Stimulated activated naive CD8-positive, alpha-beta T cell treated with anti-CD3 and anti-CD28 coated beads, Interleukin-15, amount 100 ng/mL, for 72 hours (primary cell): Measurements from ENCODE around the gene DTNB.

Source experiments
- ATAC-seq: fragments of 150-1000 bp; cut with Tn5 transposase; 2 replicates; pipeline ENCODE4 v1.10.0; 2021; ENCODE audit warnings: mild to moderate bottlenecking, moderate library complexity
- DNase-seq, 2 donors: peaks; one replicate each; pipeline ENCODE4 v3.0.0; 2021 to 2022
- H3K27ac Mint-ChIP-seq, 2 donors: one replicate each; pipeline ENCODE4 v1.8.0; 2022; ENCODE audit warnings: mild to moderate bottlenecking in 2 of 2, mixed read lengths in 2 of 2, moderate library complexity in 2 of 2
- H3K27me3 Mint-ChIP-seq: one replicate; pipeline ENCODE4 v1.8.0; 2022; ENCODE audit warnings: mixed read lengths
- H3K4me1 Mint-ChIP-seq: one replicate; pipeline ENCODE4 v1.8.0; 2022; ENCODE audit warnings: mild to moderate bottlenecking, mixed read lengths
- H3K4me3 Mint-ChIP-seq, 2 donors: one replicate each; pipeline ENCODE4 v1.8.0; 2022; ENCODE audit warnings: mild to moderate bottlenecking in 2 of 2, mixed read lengths in 2 of 2, moderate library complexity in 1 of 2
- H3K9me3 Mint-ChIP-seq, 2 donors: one replicate each; pipeline ENCODE4 v1.8.0; 2022; ENCODE audit warnings: mixed read lengths in 2 of 2

Gene DTNB

DNA sequence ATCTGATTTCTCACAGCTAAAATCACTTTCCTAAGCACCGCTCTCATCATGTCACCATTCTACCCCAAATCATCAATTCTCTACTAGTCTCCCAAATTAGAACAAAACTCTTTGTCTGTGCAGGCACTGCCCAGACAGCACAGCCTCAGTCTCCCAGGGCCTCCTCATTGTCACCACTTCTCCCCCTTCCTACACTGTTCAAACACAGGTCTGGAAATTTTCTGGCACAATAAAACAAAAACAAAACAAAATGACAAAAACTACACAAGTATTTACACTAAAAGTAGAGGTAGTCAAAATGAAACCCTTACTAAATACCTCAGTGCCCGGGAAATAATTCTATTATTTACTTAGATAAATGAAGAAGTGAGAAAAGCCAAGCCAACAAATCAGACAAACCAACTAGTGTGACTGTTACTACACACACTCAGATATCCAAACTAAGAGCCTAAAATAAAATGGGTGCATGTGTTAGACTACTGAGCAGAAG, 175.4 kb downstream of the DTNB start:
- ATAC-seq (no peak), DNase-seq (no peak)
- H3K4me3 Mint-ChIP-seq = no peak overlapping the region
- peak overlapping the region in 1 of 2 donors; percentile 37 for H3K27ac Mint-ChIP-seq
- no peaks in the 10 kb centered on the region for H3K9me3 Mint-ChIP-seq
- no peaks in the 10 kb centered on the region for H3K27me3 Mint-ChIP-seq
- peaks cover 6% of the 10 kb centered on the region for H3K4me1 Mint-ChIP-seq

DNA sequence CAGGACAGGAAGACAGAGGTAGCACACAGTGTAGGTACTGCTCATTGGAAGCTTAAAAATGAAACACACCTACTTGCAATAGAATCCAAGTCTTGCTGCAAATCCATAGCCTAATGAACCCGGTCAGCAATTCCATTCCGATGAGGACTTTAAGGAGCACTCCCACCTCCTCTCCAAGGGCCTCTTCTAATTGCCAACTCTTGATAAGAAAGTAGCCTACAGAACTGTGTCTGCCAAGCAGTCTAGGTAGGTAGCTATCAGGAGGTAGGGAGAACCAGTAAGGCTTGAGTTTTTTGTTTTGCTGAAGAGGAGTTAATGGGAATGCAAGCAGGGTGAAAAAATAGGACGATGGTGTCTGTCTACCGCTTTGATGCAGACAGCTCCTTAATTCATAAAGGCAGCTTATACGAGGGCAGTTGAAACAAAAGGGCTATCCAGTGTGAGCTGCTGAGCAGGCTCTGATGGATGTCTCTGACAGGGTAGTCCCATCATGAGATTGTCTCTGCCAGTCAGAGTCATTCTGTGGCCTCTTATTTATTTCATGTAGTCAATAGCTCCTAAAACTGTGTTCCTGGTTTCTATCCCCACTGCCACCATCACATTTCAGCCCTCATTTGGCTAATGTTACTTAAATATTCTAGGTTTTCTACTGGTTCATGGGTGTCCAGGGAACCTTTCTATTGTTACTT, 176.0 kb downstream of the DTNB start:
- Mint-ChIP-seq H3K4me1 (peaks cover 6% of the 10 kb centered on the region), H3K4me3 (no peak overlapping the region), H3K9me3 (no peaks in the 10 kb centered on the region), H3K27ac (peak overlapping the region in 1 of 2 donors; percentile 49), H3K27me3 (no peaks in the 10 kb centered on the region)
- DNase-seq = no peak
- ATAC-seq = no peak

DNA sequence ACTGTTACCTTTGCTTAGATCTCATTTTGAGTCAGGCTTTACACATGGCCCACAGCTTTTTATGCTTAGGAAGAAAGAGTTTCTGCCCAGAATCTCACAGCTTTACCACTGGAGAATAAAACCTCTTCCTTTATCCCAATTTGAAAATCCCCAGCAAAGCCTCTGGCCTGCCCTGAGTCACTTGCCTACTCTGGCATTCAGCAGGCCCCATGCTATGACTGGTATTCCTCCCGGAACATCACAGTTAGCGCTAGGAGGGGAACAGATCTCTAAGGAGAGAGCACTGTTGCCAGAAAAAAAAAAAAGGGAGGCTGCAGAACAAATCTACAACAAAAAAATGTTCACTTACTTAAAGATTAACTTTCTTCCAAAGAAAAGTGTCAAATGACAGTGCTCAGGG, 178.8 kb downstream of the DTNB start:
- Mint-ChIP-seq H3K27ac (peak overlapping the region in 1 of 2 donors; percentile 56), H3K4me3 (no peak overlapping the region), H3K9me3 (no peaks in the 10 kb centered on the region), H3K27me3 (no peaks in the 10 kb centered on the region), H3K4me1 (peaks cover 6% of the 10 kb centered on the region)
- DNase-seq (no peak), ATAC-seq (no peak)

DNA sequence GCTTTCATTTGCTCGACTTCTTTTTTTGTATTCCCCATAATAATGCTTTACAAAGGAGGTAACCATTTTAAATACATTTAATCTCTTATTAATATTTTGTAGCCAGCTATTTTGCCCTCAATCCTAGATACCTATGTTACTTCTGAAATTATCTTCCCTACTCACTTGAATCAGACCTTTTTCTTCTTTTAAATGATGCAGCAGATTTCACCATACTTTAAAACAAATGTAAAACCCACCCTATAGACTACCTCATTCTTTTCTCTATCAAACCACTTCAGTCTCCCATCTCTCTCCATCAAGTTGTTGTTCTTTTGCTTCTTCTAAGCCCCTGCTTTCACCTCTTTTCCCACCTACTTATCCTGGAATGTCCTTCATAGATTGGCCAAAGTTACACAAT, 180.2 kb downstream of the DTNB start:
- Mint-ChIP-seq H3K27me3 (no peaks in the 10 kb centered on the region), H3K27ac (no peak overlapping the region), H3K4me1 (peaks cover 6% of the 10 kb centered on the region), H3K9me3 (no peaks in the 10 kb centered on the region), H3K4me3 (no peak overlapping the region)
- no peak for ATAC-seq
- DNase-seq = no peak

DNA sequence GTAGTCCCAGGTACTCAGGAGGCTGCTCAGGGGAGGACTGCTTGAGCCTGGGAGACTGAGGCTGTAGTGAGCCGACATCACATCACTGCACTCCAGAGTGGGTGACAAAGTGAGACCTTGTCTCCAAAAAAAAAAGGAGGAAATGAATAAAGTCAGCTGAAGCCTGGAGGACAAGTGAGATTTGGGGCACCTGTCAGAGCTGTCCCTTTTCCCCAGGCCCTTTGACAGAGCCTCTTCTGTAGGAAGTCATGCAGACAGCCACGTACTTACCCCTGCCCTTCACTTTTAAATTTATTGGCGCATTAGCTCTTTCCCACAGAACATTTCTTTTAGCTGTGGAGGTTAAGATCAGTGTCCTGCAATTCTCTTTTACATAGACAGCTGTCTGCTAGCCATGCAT, 180.7 kb downstream of the DTNB start:
- ATAC-seq (no peak), DNase-seq (no peak)
- Mint-ChIP-seq H3K27me3 (no peaks in the 10 kb centered on the region), H3K4me3 (no peak overlapping the region), H3K4me1 (peaks cover 1% of the 10 kb centered on the region), H3K27ac (no peak overlapping the region), H3K9me3 (no peaks in the 10 kb centered on the region)

DNA sequence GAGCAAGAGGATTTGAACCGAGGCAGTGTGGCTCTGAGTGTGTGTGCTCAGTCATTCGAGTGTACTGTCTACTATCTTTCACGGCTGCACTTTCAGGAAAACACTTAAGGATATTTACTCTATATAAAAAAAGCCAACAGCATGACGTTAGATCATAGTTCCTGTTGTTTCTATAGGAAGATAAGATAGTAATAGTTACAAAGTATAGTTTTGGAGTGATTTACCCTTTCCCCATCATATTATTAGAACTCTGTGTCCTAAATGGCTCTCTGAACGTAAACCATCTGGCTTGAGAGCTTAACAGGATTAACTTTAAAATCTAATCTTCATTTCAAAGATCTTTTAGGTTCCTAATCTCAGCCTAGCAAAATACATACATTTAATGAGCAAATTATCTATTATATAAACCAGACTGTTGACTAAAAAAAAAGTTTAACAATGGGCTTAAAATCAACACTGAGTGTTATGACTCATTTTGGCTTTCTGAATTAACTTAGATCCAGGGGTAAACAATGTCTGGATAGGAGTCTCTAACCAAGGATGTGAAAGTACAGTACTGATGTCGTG, 181.3 kb downstream of the DTNB start:
- Mint-ChIP-seq H3K4me1 (no peaks in the 10 kb centered on the region), H3K4me3 (no peak overlapping the region), H3K27ac (no peak overlapping the region), H3K9me3 (no peaks in the 10 kb centered on the region), H3K27me3 (no peaks in the 10 kb centered on the region)
- DNase-seq (no peak), ATAC-seq (no peak)

DNA sequence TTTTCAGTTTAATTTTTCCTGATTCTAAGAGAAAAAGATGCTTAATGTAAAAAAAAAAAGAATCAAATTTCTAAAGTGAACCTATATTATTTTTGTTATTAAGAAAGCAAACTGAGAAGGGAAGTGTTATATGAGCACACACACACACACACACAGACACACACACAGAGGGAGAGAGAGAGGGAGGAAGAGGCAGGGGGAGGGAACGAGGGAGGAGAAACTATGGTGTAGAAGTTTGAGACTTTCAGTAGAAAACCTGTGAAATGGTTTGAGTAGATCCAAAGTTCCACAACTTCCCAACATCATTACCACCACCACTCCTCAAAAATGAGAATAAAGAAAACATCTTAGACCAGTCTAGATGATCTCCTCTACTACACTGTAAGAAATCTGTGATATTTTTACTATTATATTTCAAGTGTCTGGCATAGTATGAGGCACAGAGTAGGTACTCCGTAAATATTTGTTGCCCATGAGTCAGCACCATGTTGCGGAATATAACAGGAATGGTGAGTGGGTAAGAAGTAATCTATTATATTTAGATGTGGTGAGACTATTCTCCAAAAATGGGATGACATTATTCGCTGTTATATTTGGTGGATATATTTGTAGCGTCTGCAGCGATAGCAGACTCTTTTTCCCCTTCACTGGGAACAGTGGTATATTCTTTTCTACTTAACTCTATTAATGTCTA, 182.2 kb downstream of the DTNB start:
- Mint-ChIP-seq H3K4me3 (no peak overlapping the region), H3K27ac (no peak overlapping the region), H3K27me3 (no peaks in the 10 kb centered on the region), H3K9me3 (no peaks in the 10 kb centered on the region), H3K4me1 (no peaks in the 10 kb centered on the region)
- ATAC-seq = no peak
- no peak for DNase-seq

DNA sequence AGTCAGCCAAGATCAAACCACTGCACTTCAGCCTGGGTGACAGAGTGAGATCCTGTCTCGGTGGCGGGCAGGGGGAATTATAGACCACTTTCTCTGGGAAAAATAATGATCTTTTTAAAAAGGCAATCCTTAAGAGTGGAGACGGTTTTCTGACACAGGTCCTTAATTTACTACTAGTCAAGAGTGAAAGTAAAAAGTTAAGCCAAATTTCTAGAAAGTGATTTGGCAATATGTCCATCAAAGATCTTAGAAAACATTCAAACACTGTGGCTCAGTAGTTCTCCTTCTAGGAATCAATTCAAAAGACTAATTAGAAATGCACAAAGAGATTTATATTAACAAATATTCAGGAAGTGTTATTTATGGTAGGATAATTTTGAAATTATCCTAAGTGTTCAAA, 183.2 kb downstream of the DTNB start:
- no peaks in the 10 kb centered on the region for H3K9me3 Mint-ChIP-seq
- H3K4me3 Mint-ChIP-seq = no peak overlapping the region
- H3K27ac Mint-ChIP-seq = peak overlapping the region in 1 of 2 donors; percentile 55
- ATAC-seq (no peak), DNase-seq (no peak)
- H3K27me3 Mint-ChIP-seq = no peaks in the 10 kb centered on the region
- H3K4me1 Mint-ChIP-seq = no peaks in the 10 kb centered on the region

DNA sequence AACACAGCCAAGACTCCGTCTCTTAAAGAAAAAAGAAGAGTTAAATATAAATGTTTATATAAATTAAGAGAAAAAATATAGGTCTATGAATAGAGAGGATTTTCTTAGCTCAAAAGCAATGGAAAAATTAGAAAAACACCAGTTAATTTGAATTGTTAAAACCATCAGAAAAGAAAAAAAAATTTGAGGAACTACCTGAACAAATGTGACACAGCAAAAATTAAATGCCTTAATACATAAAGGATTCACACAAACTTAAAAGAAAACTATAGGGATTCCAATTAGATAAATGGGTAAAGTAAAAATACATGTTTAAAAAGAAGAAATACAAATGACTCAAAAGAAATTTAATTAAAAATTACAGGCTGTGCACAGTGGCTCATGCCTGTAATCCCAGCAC, 183.7 kb downstream of the DTNB start:
- ATAC-seq = no peak
- Mint-ChIP-seq H3K4me3 (no peak overlapping the region), H3K27me3 (no peaks in the 10 kb centered on the region), H3K4me1 (no peaks in the 10 kb centered on the region), H3K9me3 (no peaks in the 10 kb centered on the region), H3K27ac (no peak overlapping the region)
- DNase-seq = no peak

DNA sequence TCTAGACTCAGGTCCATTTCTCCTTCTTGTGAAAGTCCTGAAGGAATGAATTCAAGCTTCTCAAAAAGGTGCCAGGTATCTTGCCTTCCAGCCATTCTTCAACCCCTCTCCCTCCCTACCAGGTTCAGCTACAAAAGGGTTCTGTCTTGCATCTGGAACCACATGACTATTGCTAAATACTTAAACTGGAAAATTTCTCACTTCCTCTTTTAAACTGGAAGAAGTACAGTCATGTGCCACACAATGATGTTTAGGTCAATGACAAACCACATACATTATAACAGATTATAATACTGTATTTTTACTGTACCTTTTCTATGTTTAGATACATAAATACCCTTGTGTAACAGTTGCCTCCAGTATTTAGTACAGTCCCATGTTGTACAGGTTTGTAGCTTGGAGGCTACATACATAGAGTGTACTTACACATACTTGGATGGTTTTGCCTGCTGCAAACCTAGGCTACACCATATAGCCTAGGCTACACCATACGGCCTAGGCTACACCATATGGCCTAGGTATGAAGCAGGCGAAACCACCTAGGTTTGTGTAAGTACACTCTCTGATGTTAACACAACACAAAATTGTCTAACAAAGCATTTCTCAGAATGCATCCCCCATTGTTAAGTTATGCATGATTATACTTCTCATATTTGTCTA, 189.6 kb downstream of the DTNB start:
- Mint-ChIP-seq H3K9me3 (no peaks in the 10 kb centered on the region), H3K27ac (peak overlapping the region in 1 of 2 donors; percentile 81), H3K4me1 (no peaks in the 10 kb centered on the region), H3K27me3 (no peaks in the 10 kb centered on the region), H3K4me3 (no peak overlapping the region)
- ATAC-seq (no peak), DNase-seq (no peak)

DNA sequence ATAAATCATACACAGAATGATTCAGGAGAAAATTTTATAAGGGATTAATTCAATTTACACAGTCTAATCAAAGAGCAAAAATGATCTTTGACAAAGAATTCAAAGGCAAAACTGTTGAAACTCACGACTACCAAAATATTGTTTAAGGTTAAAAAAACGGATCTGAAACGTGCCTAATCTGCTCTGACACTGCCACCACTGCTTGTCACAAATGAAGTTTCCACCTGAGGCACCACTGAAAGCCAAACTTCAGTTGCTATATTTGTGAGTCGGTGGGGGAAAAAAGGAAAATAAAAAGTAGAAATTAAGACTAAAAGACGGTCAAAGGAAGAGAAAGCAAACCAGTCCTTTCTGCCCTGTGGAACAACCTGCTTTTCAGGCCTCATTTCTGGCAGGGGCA, 191.0 kb downstream of the DTNB start:
- H3K4me3 Mint-ChIP-seq = no peak overlapping the region
- H3K27ac Mint-ChIP-seq = no peak overlapping the region
- H3K9me3 Mint-ChIP-seq = no peaks in the 10 kb centered on the region
- no peaks in the 10 kb centered on the region for H3K4me1 Mint-ChIP-seq
- no peaks in the 10 kb centered on the region for H3K27me3 Mint-ChIP-seq
- DNase-seq = no peak
- ATAC-seq = no peak

DNA sequence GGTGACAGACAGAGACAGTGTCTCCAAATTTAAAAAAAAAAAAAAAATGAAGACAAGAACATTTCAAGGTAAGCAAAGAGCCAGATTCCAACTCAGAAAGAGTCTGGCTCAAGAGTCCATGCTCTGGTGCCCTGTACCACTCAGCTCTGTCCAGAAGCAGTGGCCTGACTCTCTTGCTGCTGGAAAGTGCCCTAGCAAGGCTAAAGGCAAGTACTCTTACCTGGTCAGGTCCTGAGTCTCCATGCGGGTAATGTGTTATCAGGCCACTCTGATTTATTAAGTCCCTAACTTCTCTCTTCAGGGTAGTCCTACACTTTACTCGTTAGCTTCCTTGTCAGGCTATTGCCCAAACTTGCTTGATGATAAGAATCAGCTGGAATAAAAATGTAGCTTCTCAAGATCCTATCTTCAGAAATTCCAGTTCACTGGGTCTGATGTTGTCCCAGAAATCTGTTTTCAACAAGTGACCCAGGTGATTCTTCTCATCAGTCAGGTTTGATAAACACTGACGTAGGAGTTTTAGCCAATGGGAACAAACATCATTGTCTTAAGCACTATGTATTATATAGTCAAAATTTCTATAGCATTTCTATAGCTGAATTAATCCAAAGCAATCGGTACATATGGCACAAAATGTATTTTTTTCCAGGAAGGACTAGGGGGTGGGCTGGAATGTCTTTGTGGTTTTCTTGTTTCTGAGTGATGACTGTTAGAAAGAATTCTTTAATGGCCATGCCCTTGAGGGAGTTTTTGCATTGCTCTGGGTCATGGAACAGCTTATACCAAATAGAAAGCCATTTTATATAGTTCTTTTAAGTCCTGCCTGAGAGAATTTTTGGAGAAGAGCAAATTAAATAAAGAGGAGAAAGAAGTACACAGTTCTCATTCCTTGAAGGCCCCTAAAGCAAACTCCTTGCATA, 191.7 kb downstream of the DTNB start:
- no peak for ATAC-seq
- H3K27me3 Mint-ChIP-seq = no peaks in the 10 kb centered on the region
- H3K27ac Mint-ChIP-seq = no peak overlapping the region
- H3K4me3 Mint-ChIP-seq = no peak overlapping the region
- DNase-seq = no peak
- H3K4me1 Mint-ChIP-seq = no peaks in the 10 kb centered on the region
- H3K9me3 Mint-ChIP-seq = no peaks in the 10 kb centered on the region

DNA sequence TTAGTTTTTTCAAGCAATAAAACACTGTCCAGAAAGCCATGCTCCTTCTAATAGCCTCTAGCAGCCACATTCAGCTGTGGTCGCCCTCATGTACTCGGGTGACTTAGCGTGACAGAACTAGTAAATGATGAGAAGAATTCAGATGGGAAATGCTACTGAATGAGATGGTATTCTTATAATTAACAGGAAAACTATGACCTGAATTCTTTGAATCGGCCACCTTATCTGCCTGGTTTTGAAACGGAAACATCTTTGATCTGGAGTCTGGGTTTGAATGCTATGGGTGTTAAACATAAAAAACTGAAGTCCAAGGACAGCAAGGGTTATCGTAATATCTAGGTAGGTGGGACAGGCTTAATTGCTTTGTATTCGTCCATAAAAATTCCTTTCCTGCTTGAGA, 192.8 kb downstream of the DTNB start:
- no peaks in the 10 kb centered on the region for H3K4me1 Mint-ChIP-seq
- DNase-seq (no peak), ATAC-seq (no peak)
- no peak overlapping the region for H3K27ac Mint-ChIP-seq
- no peak overlapping the region for H3K4me3 Mint-ChIP-seq
- no peaks in the 10 kb centered on the region for H3K27me3 Mint-ChIP-seq
- no peaks in the 10 kb centered on the region for H3K9me3 Mint-ChIP-seq

DNA sequence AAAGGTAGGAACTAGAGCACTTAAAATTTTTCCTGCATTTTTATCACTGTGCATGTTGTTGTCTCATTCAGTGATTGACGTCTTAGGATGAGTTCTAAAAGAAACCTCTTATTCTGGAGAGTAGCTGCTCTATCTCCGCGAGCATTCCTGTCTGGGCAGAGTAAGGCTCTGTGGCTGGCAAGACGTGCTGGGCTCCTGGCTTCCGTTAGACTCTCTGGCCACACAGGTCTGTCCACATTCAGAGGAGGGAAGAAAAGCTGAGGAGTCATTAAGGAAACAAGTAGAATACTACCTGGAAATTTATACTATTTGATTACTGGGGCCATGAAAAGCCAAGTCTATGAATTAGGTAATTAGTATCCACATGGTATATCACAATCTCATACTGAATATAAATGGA, 193.6 kb downstream of the DTNB start:
- Mint-ChIP-seq H3K27ac (no peak overlapping the region), H3K9me3 (peaks cover 0 to 8% of the 10 kb centered on the region in 2 donors), H3K4me3 (no peak overlapping the region), H3K27me3 (no peaks in the 10 kb centered on the region), H3K4me1 (no peaks in the 10 kb centered on the region)
- DNase-seq = no peak
- no peak for ATAC-seq

DNA sequence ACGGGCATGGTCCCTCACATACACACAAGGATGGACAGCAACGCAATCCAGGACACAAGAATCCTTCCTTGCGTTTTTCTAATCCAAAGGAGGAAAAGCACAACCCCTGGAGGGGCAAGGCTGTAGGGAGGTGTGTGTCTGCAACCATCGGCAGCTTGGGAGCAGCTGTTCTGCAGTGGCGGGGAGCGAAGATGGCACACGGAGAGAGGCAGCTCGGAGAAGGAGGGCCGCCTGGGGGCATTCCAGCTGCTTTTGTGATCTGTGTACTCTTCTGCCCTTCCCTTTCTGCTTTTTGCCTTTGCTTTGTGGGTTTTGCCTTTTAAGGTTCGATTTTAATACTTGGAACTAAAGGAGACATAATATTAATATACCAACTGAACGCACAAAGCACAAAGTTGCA, 194.6 kb downstream of the DTNB start:
- Mint-ChIP-seq H3K4me3 (no peak overlapping the region), H3K9me3 (peaks cover 0 to 8% of the 10 kb centered on the region in 2 donors), H3K27ac (no peak overlapping the region), H3K4me1 (no peaks in the 10 kb centered on the region), H3K27me3 (no peaks in the 10 kb centered on the region)
- ATAC-seq (no peak), DNase-seq (no peak)
